Activated T-cell treated with anti-CD3 and anti-CD28 coated beads, Interleukin-2, amount 50 U/mL, for 72 hours (primary cell): ENCODE results near the gene TENT4B. TPM values are rescaled to one million over a fixed set of nuclear protein-coding genes. Genes with fewer than 3 reads are reported as not detected.
A peak's percentile ranks its signal among the peaks of the same experiment; 100 is the strongest.
"Not testable (repeated sequence)": the region's sequence is repeated elsewhere in the genome, so short reads cannot be mapped to it uniquely, and the experiment has no call there.

Source experiments
- ATAC-seq, 2 donors: fragments of 150-1000 bp; cut with Tn5 transposase; replicated peaks in 1 of 2; 2 replicates each; pipeline ENCODE4 v1.10.0; 2021; ENCODE audit warnings: moderate library complexity in 2 of 2, mild to moderate bottlenecking in 1 of 2
- DNase-seq, 2 donors: peaks; one replicate each; pipeline ENCODE4 v3.0.0; 2021 to 2022; ENCODE audit warnings: mixed read lengths in 1 of 2
- H3K27ac Mint-ChIP-seq: one replicate; pipeline ENCODE4 v1.8.0; 2022; ENCODE audit warnings: mild to moderate bottlenecking, moderate library complexity, mixed read lengths
- H3K27me3 Mint-ChIP-seq: one replicate; pipeline ENCODE4 v1.8.0; 2022; ENCODE audit warnings: low read depth, mixed read lengths
- H3K36me3 Mint-ChIP-seq, 2 donors: one replicate each; pipeline ENCODE4 v1.8.0; 2022; ENCODE audit warnings: mixed read lengths in 2 of 2, mild to moderate bottlenecking in 1 of 2; ENCODE audit not compliant: insufficient read depth in 2 of 2
- H3K4me1 Mint-ChIP-seq: one replicate; pipeline ENCODE4 v1.8.0; 2022; ENCODE audit warnings: low read depth, mixed read lengths
- H3K4me3 Mint-ChIP-seq, 2 donors: one replicate each; pipeline ENCODE4 v1.8.0; 2022; ENCODE audit warnings: mild to moderate bottlenecking in 2 of 2, mixed read lengths in 2 of 2, moderate library complexity in 2 of 2
- H3K9me3 Mint-ChIP-seq, 2 donors: one replicate each; pipeline ENCODE4 v1.8.0; 2022; ENCODE audit warnings: mixed read lengths in 2 of 2
- total RNA-seq, 2 donors: library from RNA; stranded (reverse); gene quantifications; one replicate each; pipeline ENCODE4 v1.2.3, GENCODE V29; 2022

TENT4B gene
- 10 to 100 TPM; 27.5 to 29.0 TPM for total RNA-seq

- peaks cover 4 to 8% of the 10 kb centered on the region in 2 donors for H3K36me3 Mint-ChIP-seq
- no peaks in the 10 kb centered on the region for H3K27me3 Mint-ChIP-seq
- peaks cover 39% of the 10 kb centered on the region for H3K4me1 Mint-ChIP-seq
- peak within 1 kb of the TSS; percentile 92 to 99 for H3K4me3 Mint-ChIP-seq
- H3K27ac Mint-ChIP-seq, result peak within 1 kb of the TSS; percentile 98
- H3K9me3 Mint-ChIP-seq, result no peaks in the 10 kb centered on the region
- ATAC-seq, result peak; percentile 69
- DNase-seq, result peak; percentile 88 to 89
These were observed at the start of gene TENT4B for GRCh38 chr16:50152807-50153595. TSS of gene TENT4B (plus strand) at chr16:50153306. CDS start at chr16:50153622, 316 bp downstream.

GRCh38 chr16:50103764-50104163 lies 49.3 kb upstream of the TENT4B start:
- no peak overlapping the region for H3K4me3 Mint-ChIP-seq
- H3K9me3 Mint-ChIP-seq, result no peaks in the 10 kb centered on the region
- H3K27me3 Mint-ChIP-seq, result no peaks in the 10 kb centered on the region
- DNase-seq (no peak), ATAC-seq (no peak)
- no peak overlapping the region for H3K27ac Mint-ChIP-seq
- peaks cover 18% of the 10 kb centered on the region for H3K4me1 Mint-ChIP-seq
- peaks cover 4 to 27% of the 10 kb centered on the region in 2 donors for H3K36me3 Mint-ChIP-seq

DNA sequence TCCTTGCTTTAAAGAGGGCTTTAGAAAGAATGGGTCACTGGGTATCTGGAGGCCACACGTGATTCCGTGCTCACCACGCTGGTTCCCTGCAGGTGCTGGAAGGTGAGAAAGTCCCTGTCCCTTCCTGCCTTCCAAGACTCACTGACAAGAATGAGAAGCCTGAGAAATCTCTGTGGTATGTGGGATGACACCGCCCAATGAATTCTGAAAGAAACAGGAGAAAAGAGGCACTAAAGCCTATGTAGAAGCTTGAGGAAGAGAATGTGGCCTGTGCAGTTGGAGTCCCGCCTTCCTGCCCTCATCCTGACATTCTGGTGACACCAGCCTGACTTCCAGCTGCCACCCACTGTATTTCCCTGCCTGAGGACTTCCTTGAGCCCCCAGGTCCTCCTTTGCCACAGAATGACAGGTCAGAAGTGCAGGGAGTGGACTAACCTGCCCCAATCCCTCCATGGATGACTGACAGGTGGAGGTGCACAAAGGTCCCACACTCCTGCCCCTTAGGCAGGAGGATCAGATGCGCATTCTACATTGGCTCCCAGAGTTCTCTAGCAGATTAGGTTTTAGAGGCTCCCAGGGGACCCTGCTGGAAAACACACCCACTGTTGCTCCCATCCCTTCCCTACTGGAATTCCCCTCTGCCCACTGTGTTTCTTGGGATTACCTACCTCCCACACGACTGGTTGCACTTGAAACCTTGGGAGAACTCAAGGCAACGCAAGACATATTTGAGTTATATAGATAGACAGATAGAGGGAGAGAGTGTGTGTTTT lies 38.6 kb upstream of the TENT4B start:
- Mint-ChIP-seq H3K4me1 (peaks cover 7% of the 10 kb centered on the region), H3K27me3 (no peaks in the 10 kb centered on the region), H3K36me3 (no peaks in the 10 kb centered on the region), H3K9me3 (no peaks in the 10 kb centered on the region), H3K4me3 (no peak overlapping the region), H3K27ac (no peak overlapping the region)
- no peak for ATAC-seq
- no peak for DNase-seq

GRCh38 chr16:50120711-50121110 lies 32.4 kb upstream of the TENT4B start:
- peak overlapping the region in 1 of 2 donors; percentile 52 for H3K4me3 Mint-ChIP-seq
- DNase-seq, result no peak
- H3K9me3 Mint-ChIP-seq, result no peaks in the 10 kb centered on the region
- H3K4me1 Mint-ChIP-seq, result peaks cover 57% of the 10 kb centered on the region
- H3K36me3 Mint-ChIP-seq, result no peaks in the 10 kb centered on the region
- H3K27me3 Mint-ChIP-seq, result no peaks in the 10 kb centered on the region
- H3K27ac Mint-ChIP-seq, result no peak overlapping the region
- no peak for ATAC-seq

- Mint-ChIP-seq H3K9me3 (no peaks in the 10 kb centered on the region), H3K36me3 (no peaks in the 10 kb centered on the region)
- peak; percentile 76 to 80 for ATAC-seq
These were observed 31.8 kb upstream of the TENT4B start for GRCh38 chr16:50121278-50121677.

GRCh38 chr16:50121721-50122445 lies 31.2 kb upstream of the TENT4B start:
- H3K27me3 Mint-ChIP-seq, result no peaks in the 10 kb centered on the region
- H3K36me3 Mint-ChIP-seq, result no peaks in the 10 kb centered on the region
- peak overlapping the region; percentile 52 to 64 for H3K4me3 Mint-ChIP-seq
- DNase-seq, result peak; percentile 75 to 78
- no peaks in the 10 kb centered on the region for H3K9me3 Mint-ChIP-seq
- H3K4me1 Mint-ChIP-seq, result peaks cover 63% of the 10 kb centered on the region
- peak; percentile 87 to 88 for ATAC-seq
- peak overlapping the region; percentile 85 for H3K27ac Mint-ChIP-seq

More at GRCh38 chr16:50121278-50121677, 31.8 kb upstream of the TENT4B start:
- H3K4me3 Mint-ChIP-seq, result peak overlapping the region; percentile 52 to 64
- peaks cover 62% of the 10 kb centered on the region for H3K4me1 Mint-ChIP-seq
- peak overlapping the region; percentile 85 for H3K27ac Mint-ChIP-seq
- peak; percentile 43 to 51 for DNase-seq
- no peaks in the 10 kb centered on the region for H3K27me3 Mint-ChIP-seq

GRCh38 chr16:50123417-50123816 lies 29.7 kb upstream of the TENT4B start:
- DNase-seq (no peak), ATAC-seq (no peak)
- Mint-ChIP-seq H3K4me3 (no peak overlapping the region), H3K9me3 (no peaks in the 10 kb centered on the region), H3K27ac (no peak overlapping the region), H3K27me3 (no peaks in the 10 kb centered on the region), H3K4me1 (peaks cover 63% of the 10 kb centered on the region), H3K36me3 (no peaks in the 10 kb centered on the region)

DNA sequence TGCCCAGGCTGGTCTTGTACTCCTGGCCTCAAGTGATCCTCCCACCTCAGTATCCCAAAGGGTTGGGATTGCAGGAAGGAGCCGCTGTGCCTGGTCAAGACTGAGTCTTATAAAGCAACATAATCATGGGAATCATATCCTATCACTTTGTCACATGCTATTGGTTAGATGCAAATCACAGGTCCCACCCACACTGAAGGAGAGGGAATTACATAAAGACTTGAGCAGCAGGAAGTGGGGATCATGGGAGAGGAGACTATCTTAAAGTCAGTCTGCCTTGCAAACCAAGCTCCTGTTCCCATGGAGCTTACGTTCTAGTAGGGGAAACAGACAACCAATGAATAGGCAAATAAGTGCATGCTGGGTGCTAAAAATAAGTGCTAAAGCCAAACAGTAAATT lies 28.3 kb upstream of the TENT4B start:
- H3K27ac Mint-ChIP-seq, result no peak overlapping the region

GRCh38 chr16:50126183-50126582 lies 26.9 kb upstream of the TENT4B start:
- Mint-ChIP-seq H3K4me3 (no peak overlapping the region), H3K27me3 (no peaks in the 10 kb centered on the region), H3K4me1 (peaks cover 39% of the 10 kb centered on the region), H3K9me3 (no peaks in the 10 kb centered on the region), H3K36me3 (no peaks in the 10 kb centered on the region), H3K27ac (no peak overlapping the region)
- DNase-seq, result no peak
- no peak for ATAC-seq

More for the DNA sequence above, 28.3 kb upstream of the TENT4B start:
- H3K9me3 Mint-ChIP-seq, result no peaks in the 10 kb centered on the region
- no peak for DNase-seq
- ATAC-seq, result no peak
- H3K4me3 Mint-ChIP-seq, result no peak overlapping the region
- peaks cover 53% of the 10 kb centered on the region for H3K4me1 Mint-ChIP-seq
- H3K27me3 Mint-ChIP-seq, result no peaks in the 10 kb centered on the region
- no peaks in the 10 kb centered on the region for H3K36me3 Mint-ChIP-seq

DNA sequence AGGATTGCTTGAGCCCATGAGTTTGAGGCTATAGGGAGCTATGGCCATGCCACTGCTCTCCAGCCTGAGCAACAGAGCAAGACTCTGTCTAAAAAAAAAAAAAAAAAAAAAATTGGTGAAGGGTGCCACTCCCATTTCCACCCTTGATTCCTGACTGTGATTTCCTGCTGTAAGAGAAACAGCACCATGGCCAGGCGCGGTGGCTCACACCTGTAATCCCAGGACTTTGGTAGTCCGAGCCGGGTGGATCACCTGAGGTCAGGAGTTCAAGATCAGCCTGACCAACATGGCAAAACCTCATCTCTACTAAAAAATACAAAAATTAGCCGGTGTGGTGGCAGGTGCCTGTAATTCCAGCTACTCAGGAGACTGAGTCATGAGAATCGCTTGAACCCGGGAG lies 20.5 kb upstream of the TENT4B start:
- DNase-seq, H3K27me3 Mint-ChIP-seq, H3K27ac Mint-ChIP-seq, H3K9me3 Mint-ChIP-seq, H3K4me3 Mint-ChIP-seq, H3K4me1 Mint-ChIP-seq, H3K36me3 Mint-ChIP-seq, ATAC-seq: not testable (repeated sequence)

- Mint-ChIP-seq H3K36me3 (no peaks in the 10 kb centered on the region), H3K4me1 (no peaks in the 10 kb centered on the region), H3K27me3 (no peaks in the 10 kb centered on the region), H3K9me3 (no peaks in the 10 kb centered on the region), H3K4me3 (no peak overlapping the region), H3K27ac (no peak overlapping the region)
- ATAC-seq (no peak), DNase-seq (no peak)
These were observed 19.9 kb upstream of the TENT4B start for GRCh38 chr16:50133214-50133613.

DNA sequence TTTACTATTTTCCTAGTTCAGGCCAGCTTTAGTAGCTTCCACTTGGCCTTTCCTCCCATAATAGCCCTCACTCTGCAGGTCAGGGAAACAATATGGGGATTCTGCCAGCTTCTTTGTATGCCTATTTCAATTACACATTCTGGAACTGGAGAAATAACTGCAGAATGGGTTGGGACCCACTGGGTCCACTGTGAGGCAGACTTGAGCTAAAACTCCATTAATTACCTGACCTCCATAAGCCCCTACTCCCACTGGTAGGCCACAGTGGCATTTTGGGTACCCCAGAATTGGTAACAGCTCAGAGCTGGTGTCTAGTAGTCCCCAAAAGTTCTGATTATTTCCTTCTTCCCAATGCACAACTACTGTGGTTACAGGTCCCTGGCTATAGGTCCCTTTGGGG lies 16.7 kb upstream of the TENT4B start:
- DNase-seq (no peak), ATAC-seq (no peak)
- Mint-ChIP-seq H3K36me3 (no peaks in the 10 kb centered on the region), H3K27me3 (no peaks in the 10 kb centered on the region), H3K27ac (no peak overlapping the region), H3K9me3 (no peaks in the 10 kb centered on the region), H3K4me3 (no peak overlapping the region), H3K4me1 (peaks cover 5% of the 10 kb centered on the region)

DNA sequence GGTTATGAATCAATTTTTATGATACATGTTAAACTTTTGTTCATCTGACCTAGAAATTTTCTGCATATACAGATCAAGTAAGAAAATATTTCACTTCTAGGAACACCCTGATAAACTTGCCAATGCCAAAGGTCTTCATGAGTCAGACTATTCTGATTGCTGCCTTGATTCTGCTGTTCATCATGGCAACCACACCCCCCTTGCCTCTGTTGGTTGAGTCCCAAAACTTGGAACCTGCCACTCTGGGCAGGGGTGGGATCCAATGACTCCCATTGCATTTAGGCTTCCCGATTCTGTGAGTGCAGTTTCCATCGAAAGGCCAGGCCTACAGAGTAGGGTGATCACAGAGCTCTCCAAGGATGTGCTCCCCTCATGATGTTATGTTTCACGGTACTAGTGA lies 15.8 kb upstream of the TENT4B start:
- Mint-ChIP-seq H3K36me3 (no peaks in the 10 kb centered on the region), H3K27me3 (no peaks in the 10 kb centered on the region), H3K4me1 (peaks cover 5% of the 10 kb centered on the region), H3K4me3 (no peak overlapping the region), H3K9me3 (no peaks in the 10 kb centered on the region), H3K27ac (no peak overlapping the region)
- ATAC-seq (no peak), DNase-seq (no peak)
